K562 (cell line): Measurements from ENCODE around the gene MBOAT2. TPM values are rescaled to one million over a fixed set of nuclear protein-coding genes. Genes with fewer than 3 reads are reported as not detected.

ENCODE experiments used
- ATF1 ChIP-seq, 2 experiments: fragments of 450-650 bp in 1 of 2; IDR thresholded peaks; 2 replicates each; pipeline ENCODE4 v1.6.1; 2016; ENCODE audit warnings: missing compliant biosample characterization in 1 of 2, missing genetic modification characterization in 1 of 2
- CAMTA2 ChIP-seq: fragments of 250-450 bp; sonication (Bioruptor Pico); conservative IDR thresholded peaks from 2 replicates; pipeline ENCODE4 v1.5.1; 2022
- CBX2 ChIP-seq: fragments of 200-600 bp; sonication (generic); IDR thresholded peaks from one replicate; pipeline ENCODE4 v1.6.1; 2012; ENCODE audit warnings: mild to moderate bottlenecking, low read length, inconsistent platforms; ENCODE audit not compliant: insufficient read depth, poor library complexity, severe bottlenecking
- MEF2A ChIP-seq: IDR thresholded peaks from 2 replicates; pipeline ENCODE4 v1.6.1; 2011; ENCODE audit warnings: low read depth, mild to moderate bottlenecking, low read length, moderate library complexity; ENCODE audit not compliant: control insufficient read depth
- NCOA6 ChIP-seq: fragments of 450-650 bp; IDR thresholded peaks from 2 replicates; pipeline ENCODE4 v1.6.1; 2017; ENCODE audit warnings: mild to moderate bottlenecking
- NR2C1 ChIP-seq, 2 experiments: fragments of 450-650 bp; IDR thresholded peaks; 2 replicates each; pipeline ENCODE4 v1.6.1; 2017; ENCODE audit warnings: mild to moderate bottlenecking in 2 of 2, antibody characterized with exemption in 1 of 2, inconsistent platforms in 1 of 2, missing compliant biosample characterization in 1 of 2, missing genetic modification characterization in 1 of 2
- NR2C2 ChIP-seq, 2 experiments: fragments of 200-800 bp in 1 of 2; sonication (Bioruptor generic) in 1 of 2; sonication (generic) in 1 of 2; formaldehyde crosslinking in 1 of 2; IDR thresholded peaks; 2 replicates each; pipeline versions ENCODE4 v1.6.1 to v1.8.0; 2016 to 2022; ENCODE audit warnings: mild to moderate bottlenecking in 1 of 2, missing compliant biosample characterization in 1 of 2, missing genetic modification characterization in 1 of 2, missing genetic modification reagents in 1 of 2
- POLR2AphosphoS5 ChIP-seq: IDR thresholded peaks from 2 replicates; pipeline ENCODE4 v1.6.1; 2011; ENCODE audit warnings: mild to moderate bottlenecking, low read depth, low read length, moderate library complexity; ENCODE audit not compliant: control insufficient read depth, insufficient read depth
- RAD51 ChIP-seq: fragments of 450-650 bp; IDR thresholded peaks from 2 replicates; pipeline ENCODE4 v1.7.1; 2016; ENCODE audit warnings: low read depth, mild to moderate bottlenecking, borderline replicate concordance
- RNF2 ChIP-seq: sonication (generic); IDR thresholded peaks from 2 replicates; pipeline ENCODE4 v1.6.1; 2016
- SMAD4 ChIP-seq: fragments of 250-450 bp; sonication (Bioruptor Pico); conservative IDR thresholded peaks from 2 replicates; pipeline ENCODE4 v1.8.0; 2021; ENCODE audit warnings: inconsistent platforms, mild to moderate bottlenecking, moderate library complexity
- SMARCA4 ChIP-seq: fragments of 450-650 bp; IDR thresholded peaks from 2 replicates; pipeline ENCODE4 v1.6.1; 2016
- SP1 ChIP-seq: sonication (generic); formaldehyde crosslinking; IDR thresholded peaks from 2 replicates; pipeline ENCODE4 v1.8.1; 2022; ENCODE audit warnings: mild to moderate bottlenecking, missing genetic modification reagents
- TEAD1 ChIP-seq, 2 experiments: fragments of 450-650 bp in 1 of 2; sonication (generic) in 1 of 2; formaldehyde crosslinking; IDR thresholded peaks; 2 replicates each; pipeline versions ENCODE4 v1.4.0 to v1.8.0; 2020 to 2022; ENCODE audit warnings: mild to moderate bottlenecking in 2 of 2, missing genetic modification reagents in 1 of 2
- ZFX ChIP-seq: sonication (generic); formaldehyde crosslinking; IDR thresholded peaks from 2 replicates; pipeline ENCODE4 v1.8.0; 2022; ENCODE audit warnings: mild to moderate bottlenecking, missing genetic modification reagents, moderate library complexity
- ZNF644 ChIP-seq: fragments of 200-800 bp; sonication (Bioruptor generic); IDR thresholded peaks from 2 replicates; pipeline ENCODE4 v1.6.1; 2016; ENCODE audit warnings: low read depth, missing genetic modification characterization, missing compliant biosample characterization
- polyA plus RNA-seq, 8 experiments: library from polyadenylated mRNA; depleted of rRNA in 4 of 8; stranded (reverse) in 5 of 8; unstranded in 3 of 8; fragments of >200 nt; fragmentation: Nextera tagmentation in 2 of 8; fragmentation: Illumina TruSeq in 1 of 8; extraction: Ambion mirVana in 2 of 8; extraction: Trizol in 1 of 8; gene quantifications; 2 replicates each; pipeline versions ENCODE4 v1.2.1 to v1.2.3, GENCODE V29; 2011 to 2014; ENCODE audit warnings: inconsistent platforms in 1 of 8, missing spikeins in 1 of 8
- total RNA-seq, 7 experiments: library from RNA; depleted of rRNA in 6 of 7; stranded (reverse); fragments of >200 nt in 6 of 7; fragmentation: Illumina TruSeq in 2 of 7; extraction: Trizol in 2 of 7; gene quantifications; 2 replicates each; pipeline versions ENCODE4 v1.2.1 to v1.2.3, GENCODE V29; 2011 to 2021; ENCODE audit warnings: low replicate concordance in 1 of 7
- TF ChIP-seq, protein P1 (sequence below), 2 experiments: IDR thresholded peaks in 1 of 2; conservative IDR thresholded peaks in 1 of 2; 2 replicates each; pipeline ENCODE4 v1.6.1; 2016; ENCODE audit warnings: low read depth in 2 of 2, mild to moderate bottlenecking in 1 of 2, missing compliant biosample characterization in 1 of 2, missing genetic modification characterization in 1 of 2, moderate library complexity in 1 of 2
- TF ChIP-seq, protein P2 (sequence below), 3 experiments: fragments of 200-800 bp in 1 of 3; fragments of 250-450 bp in 1 of 3; fragments of 450-650 bp in 1 of 3; sonication (Bioruptor Pico) in 1 of 3; sonication (Bioruptor generic) in 1 of 3; formaldehyde crosslinking in 1 of 3; IDR thresholded peaks; 2 replicates each; pipeline versions ENCODE4 v1.6.1 to v1.8.0; 2016 to 2022; ENCODE audit warnings: mild to moderate bottlenecking in 2 of 3, missing genetic modification characterization in 2 of 3, missing compliant biosample characterization in 1 of 3, moderate library complexity in 1 of 3

Gene MBOAT2
- total and polyA plus RNA-seq, 9 of the 15 experiments (the other 6 are each of a cell fraction or from before 2014, with no cell fraction given), result 8.4 to 122 (median 27.6) TPM

DNA sequence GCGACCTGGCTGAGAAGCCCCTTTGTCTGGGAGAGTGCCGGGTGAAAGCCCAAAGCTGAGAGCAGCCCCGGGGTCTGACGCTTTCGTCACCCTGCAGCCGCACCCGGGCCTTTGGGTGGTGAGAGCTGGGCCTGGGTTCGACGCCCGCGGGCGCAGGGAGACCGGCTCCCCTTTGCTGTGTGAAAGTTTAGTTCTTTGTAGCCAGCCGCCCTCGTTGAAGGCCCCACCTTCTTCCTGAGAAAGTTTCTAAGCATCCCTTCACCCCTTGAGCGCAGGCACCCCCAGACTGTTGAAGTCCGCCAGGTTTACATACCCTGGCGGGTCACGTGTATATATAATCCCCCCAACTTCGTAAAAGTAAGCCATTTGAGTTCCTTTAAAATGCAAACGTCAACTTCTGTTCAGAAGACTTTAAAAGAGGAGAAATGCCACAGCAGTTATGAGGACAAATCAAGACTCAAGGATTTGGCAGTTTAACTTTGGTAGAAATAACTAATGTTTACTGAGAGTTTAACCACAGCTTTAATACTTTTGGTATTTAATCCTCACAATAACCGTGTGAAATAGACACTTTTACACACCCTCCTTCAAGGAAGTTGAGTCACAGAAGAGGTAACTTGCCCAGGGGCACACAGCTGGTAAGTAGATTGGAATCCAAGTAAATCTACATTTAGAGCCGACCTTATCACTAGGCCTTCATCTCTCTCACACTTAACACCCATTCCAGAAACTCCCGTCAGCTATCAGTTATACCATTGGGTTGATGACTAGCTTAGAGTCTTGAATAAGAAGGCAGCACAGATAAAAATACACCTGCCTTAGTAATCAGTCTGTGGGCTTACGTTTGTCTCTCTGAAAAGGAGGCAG, 1.1 kb upstream of the MBOAT2 start (continued):
- TF ChIP-seq ATF1 (CRISPR knock-in tag; IDR thresholded peaks at IDR 0.05) (no peak), ATF1 (tag; IDR thresholded peaks at IDR 0.05) (peak; percentile 46), ZFX (CRISPR knock-in tag) (peak; percentile 78), NR2C1 (IDR thresholded peaks at IDR 0.05) (no peak), NR2C1 (tag; IDR thresholded peaks at IDR 0.05) (no peak), NR2C2 (CRISPR knock-in tag; IDR thresholded peaks at IDR 0.05) (no peak), NR2C2 (tag; IDR thresholded peaks at IDR 0.05) (0 out of 2 replicates have a peak, but pooled peaks have one; percentile 22), TEAD1 (CRISPR knock-in tag; IDR thresholded peaks at IDR 0.05) (peak in 1 of 2 experiments; percentile 81; a peak in 1 of 4 replicates), SP1 (CRISPR knock-in tag) (peak; percentile 36; the same call in 1 of the 2 replicates), ZNF644 (no peak), CAMTA2 (CRISPR knock-in tag) (no peak), RAD51 (peak; percentile 39; the same call in 1 of the 2 replicates), SMAD4 (CRISPR knock-in tag) (0 out of 2 replicates have a peak, but pooled peaks have one; percentile 13), SMARCA4 (peak; percentile 27; the same call in 1 of the 2 replicates), CBX2 (no peak), POLR2AphosphoS5 (0 out of 2 replicates have a peak, but pooled peaks have one; percentile 51), MEF2A (peak; percentile 36; the same call in 1 of the 2 replicates), RNF2 (no peak), NCOA6 (no peak)
- TF ChIP-seq, protein P1, sequence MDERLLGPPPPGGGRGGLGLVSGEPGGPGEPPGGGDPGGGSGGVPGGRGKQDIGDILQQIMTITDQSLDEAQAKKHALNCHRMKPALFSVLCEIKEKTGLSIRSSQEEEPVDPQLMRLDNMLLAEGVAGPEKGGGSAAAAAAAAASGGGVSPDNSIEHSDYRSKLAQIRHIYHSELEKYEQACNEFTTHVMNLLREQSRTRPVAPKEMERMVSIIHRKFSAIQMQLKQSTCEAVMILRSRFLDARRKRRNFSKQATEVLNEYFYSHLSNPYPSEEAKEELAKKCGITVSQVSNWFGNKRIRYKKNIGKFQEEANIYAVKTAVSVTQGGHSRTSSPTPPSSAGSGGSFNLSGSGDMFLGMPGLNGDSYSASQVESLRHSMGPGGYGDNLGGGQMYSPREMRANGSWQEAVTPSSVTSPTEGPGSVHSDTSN (CRISPR knock-in tag; IDR thresholded peaks at IDR 0.05; ENCODE audit: low read depth), result no peak
- TF ChIP-seq, protein P1 (tag; conservative IDR thresholded peaks at IDR 0.05; ENCODE audit: low read depth), result no peak
- TF ChIP-seq, protein P2, sequence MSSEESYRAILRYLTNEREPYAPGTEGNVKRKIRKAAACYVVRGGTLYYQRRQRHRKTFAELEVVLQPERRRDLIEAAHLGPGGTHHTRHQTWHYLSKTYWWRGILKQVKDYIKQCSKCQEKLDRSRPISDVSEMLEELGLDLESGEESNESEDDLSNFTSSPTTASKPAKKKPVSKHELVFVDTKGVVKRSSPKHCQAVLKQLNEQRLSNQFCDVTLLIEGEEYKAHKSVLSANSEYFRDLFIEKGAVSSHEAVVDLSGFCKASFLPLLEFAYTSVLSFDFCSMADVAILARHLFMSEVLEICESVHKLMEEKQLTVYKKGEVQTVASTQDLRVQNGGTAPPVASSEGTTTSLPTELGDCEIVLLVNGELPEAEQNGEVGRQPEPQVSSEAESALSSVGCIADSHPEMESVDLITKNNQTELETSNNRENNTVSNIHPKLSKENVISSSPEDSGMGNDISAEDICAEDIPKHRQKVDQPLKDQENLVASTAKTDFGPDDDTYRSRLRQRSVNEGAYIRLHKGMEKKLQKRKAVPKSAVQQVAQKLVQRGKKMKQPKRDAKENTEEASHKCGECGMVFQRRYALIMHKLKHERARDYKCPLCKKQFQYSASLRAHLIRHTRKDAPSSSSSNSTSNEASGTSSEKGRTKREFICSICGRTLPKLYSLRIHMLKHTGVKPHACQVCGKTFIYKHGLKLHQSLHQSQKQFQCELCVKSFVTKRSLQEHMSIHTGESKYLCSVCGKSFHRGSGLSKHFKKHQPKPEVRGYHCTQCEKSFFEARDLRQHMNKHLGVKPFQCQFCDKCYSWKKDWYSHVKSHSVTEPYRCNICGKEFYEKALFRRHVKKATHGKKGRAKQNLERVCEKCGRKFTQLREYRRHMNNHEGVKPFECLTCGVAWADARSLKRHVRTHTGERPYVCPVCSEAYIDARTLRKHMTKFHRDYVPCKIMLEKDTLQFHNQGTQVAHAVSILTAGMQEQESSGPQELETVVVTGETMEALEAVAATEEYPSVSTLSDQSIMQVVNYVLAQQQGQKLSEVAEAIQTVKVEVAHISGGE (CRISPR knock-in tag; IDR thresholded peaks at IDR 0.05), result 0 out of 6 replicates have a peak, but pooled peaks of 1 of the 3 experiments have one; percentile 44
